GM19468 (cell line): ENCODE results near the gene FRMD8.
A peak's percentile ranks its signal among the peaks of the same experiment; 100 is the strongest.

Experiments used
- ATAC-seq: cut with Tn5 transposase; IDR thresholded peaks from one replicate; pipeline ENCODE4 v1.9.1; 2021; ENCODE audit warnings: mild to moderate bottlenecking, moderate library complexity, moderate number of reproducible peaks; ENCODE audit not compliant: unreplicated experiment; ENCODE audit errors: extremely low read depth

FRMD8 gene

DNA sequence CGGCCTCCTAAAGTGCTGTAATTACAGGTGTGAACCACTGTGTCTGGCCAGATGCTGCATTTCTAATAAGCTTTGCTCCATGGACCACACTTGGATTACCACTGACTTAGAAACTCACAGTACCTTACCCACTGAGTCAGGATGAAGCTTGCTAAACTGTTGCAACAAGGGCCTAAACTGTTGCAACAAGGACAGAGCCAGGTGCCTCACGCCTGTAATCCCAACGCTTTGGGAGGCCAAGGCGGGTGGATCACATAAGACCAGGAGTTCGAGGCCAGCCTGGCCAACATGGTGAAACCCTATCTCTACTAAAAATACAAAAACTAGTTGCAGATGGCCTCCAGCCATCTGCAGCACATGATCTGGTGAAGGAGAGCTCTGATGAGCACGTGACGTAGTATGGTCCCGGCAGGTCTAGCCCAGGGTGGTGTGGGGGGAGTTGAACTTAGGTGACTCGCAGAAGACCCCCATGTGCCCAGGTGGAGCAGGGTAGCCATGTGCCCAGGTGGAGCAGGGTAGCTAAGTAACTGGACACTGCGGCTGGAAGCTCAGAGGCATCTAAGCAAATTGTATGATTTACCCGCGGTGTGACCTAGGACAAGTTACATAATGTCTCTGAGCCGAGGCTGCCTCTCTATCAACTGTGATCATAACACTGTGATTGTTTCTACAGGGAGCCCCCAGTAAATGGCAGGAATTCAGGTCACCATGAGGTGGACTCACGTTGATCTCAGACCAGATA is 12.4 kb upstream of the FRMD8 start:
- no peak for ATAC-seq

DNA sequence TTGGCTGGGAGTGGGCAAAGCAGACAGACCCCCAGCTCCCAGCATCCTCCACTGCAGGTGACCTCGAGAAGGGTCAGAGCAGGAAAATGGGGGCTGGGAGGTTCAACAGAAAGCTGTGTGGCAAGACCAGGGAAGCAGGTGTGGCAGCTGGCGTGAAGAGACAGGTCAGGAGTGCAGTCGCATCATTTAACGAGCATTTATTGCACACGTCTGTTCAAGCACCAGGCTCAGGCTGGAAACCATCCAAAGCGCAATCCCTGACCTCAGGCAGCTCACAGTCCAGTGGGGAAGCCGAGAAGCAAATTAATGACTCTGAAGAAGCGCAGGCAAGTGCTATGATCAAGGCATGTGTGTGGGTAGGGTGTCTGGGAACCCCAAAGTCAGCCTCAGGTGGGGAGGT is 11.4 kb upstream of the FRMD8 start:
- ATAC-seq: no peak

DNA sequence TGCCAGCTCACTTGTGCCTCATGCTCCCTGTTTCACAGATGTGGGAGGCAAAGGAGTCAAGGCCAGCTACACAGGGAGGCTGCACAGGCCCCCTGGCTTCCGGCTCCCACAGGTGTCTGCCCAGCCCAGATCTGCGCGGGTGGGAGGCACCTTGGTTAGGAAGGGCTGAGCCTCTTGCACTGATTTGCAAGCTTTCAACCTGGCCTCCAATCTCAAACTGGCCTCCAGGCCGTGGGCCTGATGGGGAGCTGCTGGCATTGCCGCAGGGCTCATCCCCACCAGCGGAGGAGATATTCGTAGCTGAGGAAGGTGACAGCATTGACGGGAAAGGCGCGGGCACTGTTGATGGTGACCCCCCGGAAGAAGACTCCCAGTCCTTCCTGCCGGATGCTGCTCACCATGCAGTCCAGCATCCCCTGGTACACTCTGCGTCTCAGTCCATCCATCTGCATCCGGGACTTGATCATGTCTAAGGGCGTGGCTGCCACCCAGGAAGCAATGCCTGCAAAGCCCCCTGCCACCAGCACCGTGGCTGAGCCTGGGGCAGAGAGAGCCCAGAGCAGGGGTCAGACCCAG is 10.2 kb upstream of the FRMD8 start:
- ATAC-seq: no peak

DNA sequence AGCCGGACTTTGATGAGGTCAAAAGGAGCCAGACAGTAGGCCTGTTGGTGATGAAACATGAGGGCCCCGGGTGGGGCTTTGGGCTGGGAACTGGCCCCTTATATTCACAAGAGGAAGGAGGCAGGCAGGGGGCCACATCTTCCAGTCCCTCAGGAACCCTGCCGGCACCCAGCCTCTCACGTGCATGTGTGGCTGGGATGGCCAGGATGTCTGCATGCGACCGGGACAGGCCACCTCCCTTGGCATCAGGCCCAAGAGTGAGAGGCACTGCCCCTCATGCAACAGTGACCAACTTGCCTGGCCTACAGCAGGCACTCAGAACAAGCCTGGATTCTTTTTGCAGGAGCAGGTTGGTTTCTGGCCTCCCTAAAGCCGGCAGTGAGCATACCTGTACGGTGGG is 9.4 kb upstream of the FRMD8 start:
- ATAC-seq: no peak

DNA sequence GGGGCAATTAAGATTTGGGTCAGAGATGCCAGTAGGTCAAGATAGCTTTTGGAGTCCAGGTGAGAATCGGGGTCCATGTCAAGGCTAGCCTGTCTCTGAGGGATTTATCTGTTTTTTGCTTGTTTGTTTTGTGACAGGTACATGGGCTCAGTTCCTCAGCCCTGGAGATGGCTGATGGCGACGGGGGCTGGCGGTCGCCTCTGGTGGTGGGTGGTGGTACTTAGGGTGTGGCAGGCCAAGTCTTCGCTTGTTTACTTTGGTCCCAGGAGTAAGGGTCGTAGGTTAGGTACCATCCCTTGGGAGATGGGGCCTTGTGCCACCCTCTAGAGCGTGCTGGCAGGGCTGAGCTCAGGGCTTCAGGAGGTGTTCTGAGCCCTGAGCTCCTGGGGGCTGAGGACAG is 8.7 kb upstream of the FRMD8 start:
- no peak for ATAC-seq

DNA sequence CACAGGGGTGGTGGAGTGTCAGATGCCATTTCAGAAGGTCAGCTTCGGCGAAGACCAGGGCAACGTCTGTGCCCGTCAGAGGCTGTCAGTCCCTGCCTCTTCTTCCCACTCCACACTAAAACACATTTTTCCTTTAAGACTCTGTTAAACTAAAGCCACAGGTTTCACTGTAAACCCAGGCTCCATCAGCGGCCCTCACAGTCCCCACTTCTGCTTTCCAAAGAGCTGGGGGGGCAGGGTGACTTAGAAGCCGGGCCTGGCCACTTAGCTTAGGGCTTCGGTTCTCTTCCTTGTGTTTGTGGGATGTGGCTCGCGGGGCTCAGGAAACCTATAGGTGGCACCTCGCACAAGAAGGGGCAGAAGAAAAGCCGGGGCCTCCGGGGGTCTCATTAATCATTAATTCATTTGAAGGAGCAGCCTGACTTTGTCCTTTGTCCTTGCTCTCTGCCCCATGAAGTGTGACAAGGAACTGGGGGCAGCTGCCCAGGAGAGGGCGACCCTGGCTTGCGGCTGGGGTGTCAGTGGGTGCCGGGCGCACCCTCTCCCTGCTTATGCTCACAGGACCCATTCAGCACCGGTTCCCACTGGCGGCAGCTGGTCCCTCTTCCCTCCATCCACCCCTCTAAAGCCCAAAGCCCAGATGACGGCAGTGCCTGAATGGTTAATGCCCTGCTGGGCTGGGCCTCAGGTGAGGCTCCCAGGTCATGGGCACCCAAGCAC is 8.1 kb upstream of the FRMD8 start:
- no peak for ATAC-seq

DNA sequence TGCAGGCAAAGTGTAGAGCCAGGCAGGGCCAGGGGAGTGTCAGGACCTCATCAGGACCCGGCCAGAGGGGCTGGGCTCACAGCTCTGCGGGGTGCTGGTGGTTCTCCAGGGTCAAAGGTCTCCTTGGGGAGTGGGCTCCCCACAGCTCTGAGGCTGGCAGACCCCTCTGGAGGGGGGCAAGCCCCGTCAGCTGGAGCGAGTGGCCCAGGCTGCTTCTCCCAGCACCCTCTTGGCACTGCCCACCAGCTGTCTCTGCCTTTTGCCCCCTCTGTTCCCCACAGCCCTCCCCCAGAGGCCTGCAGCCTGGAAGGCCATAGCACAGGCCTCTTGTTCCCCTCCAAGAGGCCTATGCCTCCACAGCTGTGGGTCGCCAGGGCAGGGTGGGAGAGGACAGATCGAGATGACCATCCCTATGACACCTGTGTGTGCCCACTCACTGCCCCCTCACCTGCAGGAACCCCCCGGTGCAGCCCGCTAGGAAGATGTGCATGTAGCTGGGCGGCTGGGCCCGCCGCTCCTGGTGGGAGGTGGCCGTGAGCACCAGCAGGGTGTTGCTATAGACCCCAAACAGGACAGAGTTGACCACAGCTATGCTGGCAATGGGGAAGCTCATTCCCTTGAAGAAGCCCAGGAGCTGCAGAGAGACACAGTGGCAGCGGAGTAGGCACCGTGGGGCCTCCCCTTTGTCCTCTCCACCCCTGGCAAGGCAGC is 7.4 kb upstream of the FRMD8 start:
- no peak for ATAC-seq

DNA sequence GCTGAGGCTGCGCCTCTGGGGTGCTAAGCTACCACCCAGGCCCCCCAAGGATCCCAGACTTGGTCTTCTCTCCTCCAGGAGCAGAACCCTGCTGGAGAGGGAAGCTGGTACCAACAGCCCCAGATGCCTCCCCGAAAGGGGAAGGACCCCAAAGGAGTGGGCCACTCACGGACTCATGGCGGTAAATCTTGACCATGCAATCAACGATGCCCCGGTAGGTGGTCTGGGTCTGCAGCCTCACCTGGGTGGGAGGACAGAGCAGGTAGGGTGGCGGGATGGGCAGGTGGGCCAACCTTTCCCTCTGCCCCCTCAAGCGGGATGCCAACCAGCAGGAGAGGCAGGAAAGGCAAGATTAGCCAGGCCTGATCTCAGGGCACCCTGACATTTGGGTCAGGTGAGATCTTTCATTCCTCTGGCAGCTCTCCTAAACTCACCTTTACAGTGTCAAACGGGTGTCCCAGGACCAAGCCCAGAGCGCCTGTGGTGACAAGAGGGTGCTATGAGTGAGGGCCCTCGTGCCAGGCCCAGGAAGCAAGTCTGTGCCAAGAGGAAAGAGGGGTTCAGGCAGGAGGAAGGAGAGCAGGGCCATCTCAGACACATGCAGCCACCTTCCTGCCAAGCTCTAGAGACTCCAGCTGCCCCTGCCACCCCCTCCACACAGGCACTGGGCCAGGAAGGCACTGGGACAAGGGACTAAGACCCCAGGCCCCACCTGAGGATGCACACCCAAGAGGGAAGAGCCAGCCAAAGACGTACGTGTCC is 6.6 kb upstream of the FRMD8 start:
- ATAC-seq: no peak

DNA sequence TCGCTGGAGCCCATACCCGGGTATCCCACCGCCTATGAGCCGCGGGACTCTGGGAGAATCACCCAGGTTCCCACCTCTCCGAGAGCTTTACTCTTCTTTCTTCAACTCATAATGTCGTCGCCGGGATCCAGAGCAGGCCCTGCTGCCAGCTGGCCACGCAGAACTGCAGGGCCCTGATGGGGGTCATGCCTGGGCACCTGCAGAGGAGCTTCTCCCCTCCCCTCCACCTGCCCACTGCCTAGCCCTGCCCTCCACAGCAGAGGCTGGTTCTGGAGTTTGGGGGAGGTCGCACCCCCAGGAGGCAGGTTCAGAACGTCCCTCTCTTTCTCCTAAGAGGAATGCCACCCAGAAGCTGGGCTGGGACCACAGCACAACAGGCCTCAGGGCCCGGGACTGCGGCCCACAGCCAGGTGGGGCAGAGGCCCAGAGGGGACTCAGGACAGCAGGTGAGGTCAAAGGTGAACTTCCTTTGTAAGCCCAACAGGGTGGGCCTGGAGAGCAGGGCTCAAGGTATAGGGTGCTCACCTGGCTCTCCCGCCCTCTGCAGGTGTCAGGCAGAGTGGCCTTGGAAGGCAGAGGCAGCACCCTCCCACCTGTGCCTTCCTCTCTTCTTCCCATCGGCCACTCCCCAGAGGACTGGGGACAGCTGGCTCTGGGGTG is 5.8 kb upstream of the FRMD8 start:
- no peak for ATAC-seq

DNA sequence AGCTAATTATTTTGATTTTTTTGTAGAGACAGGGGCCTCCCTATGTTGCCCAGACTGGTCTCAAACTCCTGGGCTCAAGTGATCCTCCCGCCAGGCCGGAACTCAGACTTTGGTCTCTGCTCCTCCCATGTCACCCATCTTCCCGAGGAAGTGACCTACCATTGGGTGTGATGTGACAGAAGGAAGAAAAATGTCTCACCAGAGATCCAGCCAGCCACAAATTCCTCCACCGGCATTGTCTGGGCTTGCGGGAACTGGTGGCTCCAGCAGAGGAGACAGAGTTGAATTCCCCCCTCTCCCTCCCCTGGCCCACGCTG is 4.8 kb upstream of the FRMD8 start:
- ATAC-seq: no peak

DNA sequence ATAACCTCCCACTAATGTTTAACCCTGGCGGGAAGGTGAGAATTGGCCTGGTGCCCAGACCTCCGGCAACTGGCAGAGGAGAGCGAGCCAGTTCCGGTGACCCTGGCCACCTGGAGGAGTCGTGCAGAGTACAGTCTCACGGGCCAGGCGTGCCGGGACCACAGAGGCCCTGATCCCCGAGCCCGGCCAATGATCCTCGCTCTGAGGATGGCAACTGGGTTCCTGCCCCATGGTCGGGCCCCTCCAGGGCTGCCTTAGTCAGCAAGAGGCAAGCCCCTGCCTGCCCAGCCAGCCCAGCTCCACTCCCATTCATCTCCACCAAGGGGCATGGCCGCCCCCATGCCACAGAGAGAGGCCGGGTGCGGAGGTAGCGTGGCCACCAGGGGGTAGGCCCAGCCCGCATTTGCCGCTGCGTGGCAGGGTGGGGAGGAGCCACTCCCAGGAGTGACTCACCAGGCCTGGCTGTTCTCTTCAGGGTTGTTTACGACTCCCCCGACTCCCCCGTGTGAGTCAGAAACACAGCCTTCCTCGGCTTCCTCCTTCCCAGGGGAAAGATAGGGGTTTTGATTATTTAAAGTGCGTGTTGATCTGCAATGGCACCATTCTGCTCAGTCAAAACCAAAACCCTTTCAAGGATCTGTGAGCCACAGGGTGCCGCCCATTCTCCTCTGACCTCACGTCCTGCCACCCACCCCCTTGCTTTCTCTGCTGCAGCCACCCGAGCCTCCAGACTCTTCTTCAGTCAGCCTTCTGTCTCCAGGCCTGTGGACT is 4.2 kb upstream of the FRMD8 start, which contains the start of gene SLC25A45:
SLC25A45 (minus strand) TSS at position 614 of the 771 bp plus-strand sequence. CDS start 695 bp downstream, outside the sequence.
- peak; percentile 50 for ATAC-seq

DNA sequence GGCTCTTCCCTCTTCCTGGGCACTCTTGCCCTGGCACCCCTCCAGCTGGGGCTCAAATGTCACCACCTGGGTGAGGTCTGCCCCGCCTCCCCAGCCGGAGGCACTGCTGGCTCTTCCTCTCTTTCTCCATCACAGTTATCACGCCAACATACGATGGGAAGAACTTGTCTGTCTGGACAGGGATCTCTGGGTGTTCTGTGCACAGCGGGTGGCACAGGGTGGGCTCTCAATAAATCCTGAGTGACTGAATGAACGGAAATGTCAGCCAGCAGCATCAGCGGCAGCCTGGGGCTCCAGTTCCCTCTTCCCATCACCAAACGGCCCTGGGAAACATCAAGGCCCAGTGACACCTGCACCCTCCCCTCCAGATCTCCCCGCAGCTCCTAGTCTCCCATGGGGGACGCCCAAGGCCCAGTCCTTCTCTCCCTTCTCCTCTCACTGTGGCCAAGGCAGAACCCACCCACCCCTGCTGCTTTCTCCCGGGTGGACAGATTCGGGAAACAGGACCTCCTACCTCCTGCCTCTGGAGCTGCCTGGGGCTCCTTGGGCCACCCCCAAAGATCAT is 3.6 kb upstream of the FRMD8 start:
- ATAC-seq: no peak

DNA sequence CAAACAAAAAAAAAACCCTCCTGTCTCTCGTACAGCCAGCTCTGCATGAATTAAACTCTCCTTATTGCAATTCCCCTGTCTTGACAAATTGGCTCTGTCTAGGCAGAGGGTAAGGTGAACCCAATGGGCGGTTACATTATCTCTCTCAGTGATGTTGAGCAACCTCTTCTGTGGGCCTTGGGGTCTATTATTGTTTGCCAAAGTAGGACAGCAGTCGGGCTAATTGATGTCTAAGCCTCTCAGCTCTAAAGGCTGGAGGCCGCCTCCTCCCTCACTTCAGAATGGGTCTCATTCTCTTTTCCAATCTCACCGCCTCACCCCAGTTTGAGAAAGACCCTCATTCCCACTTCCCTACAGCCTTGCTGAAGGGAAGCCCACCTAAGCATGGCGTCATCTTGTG is 2.7 kb upstream of the FRMD8 start:
- ATAC-seq: no peak

DNA sequence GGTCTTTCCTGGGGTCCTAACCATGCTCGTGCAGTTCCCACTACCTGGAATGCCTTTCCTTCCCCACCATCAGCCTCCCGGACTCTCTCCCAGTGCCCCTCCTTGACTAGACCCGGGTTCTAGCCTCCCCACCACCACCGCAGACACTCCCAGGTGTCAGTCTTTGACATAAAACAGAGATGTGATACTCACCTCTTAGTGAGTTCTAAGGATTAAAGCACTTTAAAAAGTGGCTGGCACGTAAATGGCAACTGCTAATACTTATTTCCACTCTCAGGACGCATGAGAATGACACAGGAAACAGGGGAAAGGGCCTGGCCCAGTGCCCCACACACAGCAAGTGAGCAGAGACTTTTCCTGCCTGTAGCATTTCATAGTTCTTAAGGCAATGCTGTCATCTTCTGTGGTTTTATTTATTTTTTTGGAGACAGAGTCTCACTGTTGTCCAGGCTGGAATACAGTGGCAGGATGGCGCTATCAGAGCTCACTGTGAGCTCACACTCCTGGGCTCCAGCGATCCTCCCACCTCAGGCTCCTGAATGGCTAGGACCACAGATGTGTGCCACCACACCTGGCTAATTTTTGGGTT is 2.0 kb upstream of the FRMD8 start:
- ATAC-seq: no peak

DNA sequence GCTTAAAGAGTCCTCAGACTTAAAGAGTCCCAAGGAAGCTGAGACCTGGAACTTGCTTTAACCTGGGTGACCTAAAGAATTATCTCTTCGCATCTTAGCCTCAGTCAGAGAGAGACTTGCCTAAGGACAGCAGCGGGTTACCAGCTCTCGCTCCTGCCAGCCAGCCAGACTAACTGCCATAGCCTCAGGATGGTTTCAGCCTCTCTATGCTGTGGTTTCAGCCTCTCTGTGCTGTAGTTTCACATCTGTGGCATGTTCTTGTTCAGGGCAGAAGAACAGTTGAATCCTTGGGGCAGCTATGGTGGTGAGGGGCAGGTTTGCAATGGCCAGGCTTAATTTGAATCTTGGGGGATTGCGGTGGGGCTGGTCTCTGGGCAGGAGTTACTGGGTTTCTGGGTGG is 2.3 kb downstream of the FRMD8 start:
- no peak for ATAC-seq

DNA sequence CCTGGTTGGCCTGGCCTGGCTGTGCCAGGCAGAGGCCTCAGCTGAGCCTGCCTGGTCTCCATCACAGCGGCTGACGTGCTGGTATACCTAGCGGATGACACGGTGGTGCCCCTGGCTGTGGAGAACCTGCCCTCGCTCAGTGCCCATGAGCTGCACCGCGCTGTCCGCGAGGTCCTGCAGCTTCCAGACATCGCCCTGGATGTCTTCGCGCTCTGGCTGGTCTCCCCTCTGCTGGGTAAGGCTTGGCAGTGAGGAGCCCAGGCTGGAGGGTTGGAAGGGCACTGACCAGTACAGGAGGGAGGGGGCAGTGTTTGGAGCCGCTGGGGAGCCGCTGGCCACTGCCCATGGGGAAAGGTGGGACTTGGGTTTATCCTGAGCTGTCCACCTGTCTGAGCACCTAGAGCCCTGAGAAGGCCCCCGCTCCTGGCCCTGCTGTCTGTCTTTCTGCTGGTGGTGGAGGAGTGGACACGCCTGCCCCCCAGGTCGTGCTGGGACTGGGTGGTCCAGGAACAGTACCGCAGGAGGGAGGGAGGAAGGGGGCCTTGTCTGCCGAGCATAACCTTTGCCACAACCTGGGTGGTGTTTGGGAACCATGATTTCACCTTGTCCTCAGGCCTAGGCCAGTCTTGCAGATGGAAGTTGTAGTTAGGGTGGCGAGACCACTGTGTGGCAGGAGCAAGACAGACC is 3.0 kb downstream of the FRMD8 start:
- ATAC-seq: no peak

DNA sequence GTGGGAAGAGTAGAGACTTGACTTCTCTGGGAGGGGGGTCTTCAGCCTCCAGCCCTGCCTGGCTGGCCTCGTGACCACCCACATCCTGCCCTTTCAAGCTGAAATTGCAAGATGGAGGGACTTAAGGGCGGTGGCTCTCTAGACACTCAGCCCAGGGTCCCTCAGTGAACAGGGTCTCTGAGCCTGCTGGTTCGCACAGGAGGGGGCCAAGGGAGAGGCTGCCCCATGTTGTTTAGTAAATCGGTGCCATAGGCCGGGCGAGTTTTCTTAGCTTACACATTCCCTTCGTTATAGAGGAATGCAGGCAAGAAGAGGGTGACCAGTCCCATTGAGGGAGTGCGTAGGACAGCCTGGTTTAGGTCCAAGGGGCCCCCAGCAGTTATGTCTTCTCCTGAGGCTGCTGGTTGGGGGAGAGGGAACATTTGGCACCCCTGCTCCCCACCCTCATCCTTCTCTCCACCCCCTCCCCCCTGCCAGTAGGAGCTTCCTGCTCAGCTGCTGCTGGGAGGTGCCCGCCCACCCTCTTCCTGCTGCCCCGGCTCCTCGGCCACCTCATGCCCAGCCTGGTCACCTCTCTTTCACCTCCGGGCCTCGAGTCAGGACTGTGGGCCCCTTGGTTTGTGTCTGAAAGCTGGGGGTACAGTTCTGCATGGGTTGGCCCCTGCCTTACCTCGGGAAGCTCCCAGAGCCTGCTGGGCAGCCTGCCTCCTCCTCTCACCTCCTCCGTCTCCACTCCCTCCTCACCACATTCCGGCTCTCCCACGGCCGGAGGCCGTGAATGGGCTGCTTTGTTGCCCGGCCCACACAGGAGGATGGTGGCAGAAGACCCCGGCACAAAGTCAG is 3.9 kb downstream of the FRMD8 start:
- no peak for ATAC-seq
